ENCODE results near the gene MLIP. TPM values are rescaled to one million over a fixed set of nuclear protein-coding genes. Genes with fewer than 3 reads are reported as not detected.

The MLIP gene
- total and polyA plus RNA-seq, 10 donors, result 0.02 to 0.30 (median 0.07) TPM; not detected in 6

- 46 to 66% (median 54%) methylated on average over 2 of the region's 2 CpGs for WGBS, 5 donors
- Histone ChIP-seq H3K9me3 (no peaks in the 10 kb centered on the region), H3K27me3 (replicated peaks in 1 of 7) (no peaks in the 10 kb centered on the region), H3K4me1 (no peaks in the 10 kb centered on the region), H3K36me3 (no peaks in the 10 kb centered on the region), H3K27ac (no peak overlapping the region), H3K4me3 (no peak overlapping the region)
- DNase-seq, result no peak
- TF ChIP-seq CTCF (IDR thresholded peaks at IDR 0.05 in 8 of 11, conservative IDR thresholded peaks at IDR 0.05 in 3 of 11), result no peak
- no peak for TF ChIP-seq POLR2AphosphoS5 (IDR thresholded peaks at IDR 0.05)
- no peak for TF ChIP-seq POLR2A (IDR thresholded peaks at IDR 0.05)
- intact Hi-C loops (cut with DNase I; ENCODE audit: low total_unique reads), result no loop called here
These were observed 23.5 kb upstream of the MLIP start for GRCh38 chr6:54087721-54088120.

GRCh38 chr6:54093326-54093948, 17.8 kb upstream of the MLIP start:
- TF ChIP-seq POLR2A (IDR thresholded peaks at IDR 0.05) (no peak), CTCF (IDR thresholded peaks at IDR 0.05 in 8 of 11, conservative IDR thresholded peaks at IDR 0.05 in 3 of 11) (no peak), POLR2AphosphoS5 (IDR thresholded peaks at IDR 0.05) (no peak)
- no peaks in the 10 kb centered on the region for H3K27me3 ChIP-seq (replicated peaks in 1 of 7)
- no peak overlapping the region for H3K27ac ChIP-seq
- H3K4me1 ChIP-seq, result no peaks in the 10 kb centered on the region
- intact Hi-C loops (cut with DNase I; ENCODE audit: low total_unique reads), result no loop called here
- DNase-seq, result no peak
- H3K4me3 ChIP-seq, result no peak overlapping the region
- peaks cover 0 to 5% (median 0%) of the 10 kb centered on the region in 8 donors for H3K9me3 ChIP-seq
- WGBS, 5 donors, result 59 to 73% (median 71%) methylated on average over 6 of the region's 6 CpGs
- H3K36me3 ChIP-seq, result no peaks in the 10 kb centered on the region

GRCh38 chr6:54094293-54094692, 16.9 kb upstream of the MLIP start:
- TF ChIP-seq POLR2AphosphoS5 (IDR thresholded peaks at IDR 0.05) (no peak), CTCF (IDR thresholded peaks at IDR 0.05 in 8 of 11, conservative IDR thresholded peaks at IDR 0.05 in 3 of 11) (no peak), POLR2A (IDR thresholded peaks at IDR 0.05) (no peak)
- H3K9me3 ChIP-seq, result peaks cover 0 to 5% (median 0%) of the 10 kb centered on the region in 8 donors
- H3K4me3 ChIP-seq, result no peak overlapping the region
- no peaks in the 10 kb centered on the region for H3K36me3 ChIP-seq
- H3K27me3 ChIP-seq (replicated peaks in 1 of 7), result no peaks in the 10 kb centered on the region
- intact Hi-C loops (cut with DNase I; ENCODE audit: low total_unique reads), result no loop called here
- H3K27ac ChIP-seq, result no peak overlapping the region
- DNase-seq, result no peak
- H3K4me1 ChIP-seq, result no peaks in the 10 kb centered on the region

GRCh38 chr6:54094786-54095185, 16.5 kb upstream of the MLIP start:
- no peak for DNase-seq
- H3K27me3 ChIP-seq (replicated peaks in 1 of 7), result no peaks in the 10 kb centered on the region
- TF ChIP-seq POLR2A (IDR thresholded peaks at IDR 0.05) (no peak), POLR2AphosphoS5 (IDR thresholded peaks at IDR 0.05) (no peak), CTCF (IDR thresholded peaks at IDR 0.05 in 8 of 11, conservative IDR thresholded peaks at IDR 0.05 in 3 of 11) (no peak)
- H3K27ac ChIP-seq, result no peak overlapping the region
- no peaks in the 10 kb centered on the region for H3K4me1 ChIP-seq
- intact Hi-C loops (cut with DNase I; ENCODE audit: low total_unique reads), result no loop called here
- H3K4me3 ChIP-seq, result no peak overlapping the region
- no peaks in the 10 kb centered on the region for H3K36me3 ChIP-seq
- H3K9me3 ChIP-seq, result peaks cover 0 to 5% (median 0%) of the 10 kb centered on the region in 8 donors
- WGBS, 5 donors, result 67 to 75% (median 72%) methylated on average over 4 of the region's 4 CpGs

Measured in spleen (tissue), 11 donors.